HEK293 (cell line): Measurements from ENCODE around the gene TSPO.

Experiments
- CTCF ChIA-PET: fragments of 350-600 bp; formaldehyde crosslinking; extraction: SDS; loops from one replicate; lab custom pipeline; 2021; ENCODE audit warnings: antibody characterized with exemption; lab: Yijun Ruan, JAX
- POLR2A ChIA-PET: fragments of 300-600 bp; formaldehyde crosslinking; extraction: SDS; loops from one replicate; lab custom pipeline; 2020; ENCODE audit warnings: antibody characterized with exemption, inconsistent platforms; lab: Yijun Ruan, JAX
- H3K27ac ChIP-seq: fragments of 200-500 bp; sonication (Bioruptor generic); 2 replicates; pipeline ENCODE4 v1.5.1; 2014; ENCODE audit warnings: low read depth, low read length, control low read depth, inconsistent platforms; ENCODE audit errors: extremely low read depth
- H3K36me3 ChIP-seq, 2 experiments: fragments of 200-500 bp in 1 of 2; sonication (Bioruptor generic) in 1 of 2; 1 replicate in 1 of 2; 2 replicates in 1 of 2; pipeline ENCODE4 v1.5.1; 2014 to 2017; ENCODE audit warnings: inconsistent platforms in 2 of 2, low read length in 2 of 2; ENCODE audit not compliant: control insufficient read depth in 2 of 2, insufficient read depth in 1 of 2
- H3K4me1 ChIP-seq: fragments of 200-500 bp; sonication (Bioruptor generic); 2 replicates; pipeline ENCODE4 v1.5.1; 2014; ENCODE audit warnings: mild to moderate bottlenecking, low read length, inconsistent platforms; ENCODE audit not compliant: control insufficient read depth, insufficient read depth
- H3K4me3 ChIP-seq: 2 replicates; pipeline ENCODE4 v1.5.1; 2011; ENCODE audit warnings: low read depth, mild to moderate bottlenecking, control low read depth, low read length, moderate library complexity
- H3K9me3 ChIP-seq: fragments of 200-500 bp; sonication (Bioruptor generic); 2 replicates; pipeline ENCODE4 v1.5.1; 2014; ENCODE audit warnings: low read depth, low read length, inconsistent platforms; ENCODE audit not compliant: control insufficient read depth, insufficient read depth
- BCL11B ChIP-seq: fragments of 450-650 bp; formaldehyde crosslinking; IDR thresholded peaks from 2 replicates; pipeline ENCODE4 v1.5.1; 2016; ENCODE audit warnings: low read depth, missing biosample characterization, missing genetic modification characterization
- BCL6B ChIP-seq: fragments of 450-650 bp; formaldehyde crosslinking; IDR thresholded peaks from 2 replicates; pipeline ENCODE4 v1.5.1; 2017; ENCODE audit warnings: missing biosample characterization, missing genetic modification characterization
- SETDB1 ChIP-seq: IDR thresholded peaks from one replicate; pipeline ENCODE4 v1.6.1; 2017; ENCODE audit warnings: mild to moderate bottlenecking, low read length, moderate library complexity, mixed read lengths; ENCODE audit not compliant: insufficient read length
- TRIM28 ChIP-seq: IDR thresholded peaks from 2 replicates; pipeline ENCODE4 v1.6.1; 2011; ENCODE audit warnings: low read length, control low read depth, borderline replicate concordance
- YY1 ChIP-seq: fragments of 450-650 bp; formaldehyde crosslinking; IDR thresholded peaks from 2 replicates; pipeline ENCODE4 v1.5.1; 2018; ENCODE audit warnings: missing biosample characterization, missing genetic modification characterization
- ZBTB1 ChIP-seq: fragments of 450-650 bp; formaldehyde crosslinking; IDR thresholded peaks from 2 replicates; pipeline ENCODE4 v1.5.1; 2016; ENCODE audit warnings: missing biosample characterization, missing genetic modification characterization
- ZBTB17 ChIP-seq: fragments of 450-650 bp; formaldehyde crosslinking; IDR thresholded peaks from 2 replicates; pipeline ENCODE4 v1.5.1; 2016; ENCODE audit warnings: missing biosample characterization, missing genetic modification characterization
- ZBTB6 ChIP-seq: fragments of 450-650 bp; formaldehyde crosslinking; IDR thresholded peaks from 2 replicates; pipeline ENCODE4 v1.5.1; 2017; ENCODE audit warnings: missing biosample characterization, missing genetic modification characterization
- ZNF146 ChIP-seq: fragments of 450-650 bp; formaldehyde crosslinking; IDR thresholded peaks from 2 replicates; pipeline ENCODE4 v1.5.1; 2016; ENCODE audit warnings: missing biosample characterization, missing genetic modification characterization
- ZNF19 ChIP-seq: fragments of 450-650 bp; formaldehyde crosslinking; IDR thresholded peaks from 2 replicates; pipeline ENCODE4; 2016; ENCODE audit warnings: missing biosample characterization, missing genetic modification characterization, low read depth
- ZNF223 ChIP-seq: fragments of 450-650 bp; formaldehyde crosslinking; IDR thresholded peaks from 2 replicates; pipeline ENCODE4 v1.5.1; 2016; ENCODE audit warnings: missing biosample characterization, missing genetic modification characterization
- ZNF26 ChIP-seq: fragments of 450-650 bp; formaldehyde crosslinking; IDR thresholded peaks from 2 replicates; pipeline ENCODE4 v1.5.1; 2016; ENCODE audit warnings: missing biosample characterization, missing genetic modification characterization
- ZNF280D ChIP-seq: fragments of 450-650 bp; formaldehyde crosslinking; IDR thresholded peaks from 2 replicates; pipeline ENCODE4 v1.5.1; 2016; ENCODE audit warnings: missing biosample characterization, missing genetic modification characterization
- ZNF404 ChIP-seq: fragments of 450-650 bp; formaldehyde crosslinking; IDR thresholded peaks from 2 replicates; pipeline ENCODE4 v1.5.1; 2017; ENCODE audit warnings: missing biosample characterization, missing genetic modification characterization
- ZNF548 ChIP-seq: fragments of 450-650 bp; formaldehyde crosslinking; IDR thresholded peaks from 2 replicates; pipeline ENCODE4 v1.5.1; 2016; ENCODE audit warnings: missing biosample characterization, missing genetic modification characterization
- ZNF561 ChIP-seq: fragments of 450-650 bp; IDR thresholded peaks from 2 replicates; pipeline ENCODE4 v1.5.1; 2018; ENCODE audit warnings: missing biosample characterization, missing genetic modification characterization, borderline replicate concordance
- ZNF596 ChIP-seq: fragments of 450-650 bp; IDR thresholded peaks from 2 replicates; pipeline ENCODE4 v1.5.0; 2018; ENCODE audit warnings: missing biosample characterization, mild to moderate bottlenecking, missing genetic modification characterization, moderate library complexity
- ZNF654 ChIP-seq: fragments of 450-650 bp; formaldehyde crosslinking; IDR thresholded peaks from 2 replicates; pipeline ENCODE4 v1.5.1; 2016; ENCODE audit warnings: low read depth, missing biosample characterization, missing genetic modification characterization
- ZNF776 ChIP-seq: fragments of 450-650 bp; formaldehyde crosslinking; IDR thresholded peaks from 2 replicates; pipeline ENCODE4 v1.5.0; 2017; ENCODE audit warnings: missing biosample characterization, missing genetic modification characterization, borderline replicate concordance
- ZNF830 ChIP-seq: fragments of 450-650 bp; IDR thresholded peaks from 2 replicates; pipeline ENCODE4 v1.5.0; 2018; ENCODE audit warnings: missing biosample characterization, missing genetic modification characterization, low read depth, mild to moderate bottlenecking, moderate library complexity
- ZNF843 ChIP-seq: fragments of 450-650 bp; formaldehyde crosslinking; IDR thresholded peaks from 2 replicates; pipeline ENCODE4 v1.5.1; 2016; ENCODE audit warnings: missing biosample characterization, missing genetic modification characterization

The TSPO gene

GRCh38 chr22:43188829-43189545, 37.6 kb downstream of the TSPO start:
- H3K4me1 ChIP-seq = no peaks in the 10 kb centered on the region
- POLR2A ChIA-PET = no interaction called here
- no peaks in the 10 kb centered on the region for H3K9me3 ChIP-seq
- CTCF ChIA-PET = interaction anchor here (0.7 to 7.1 kb wide), 5 partner anchors 9 to 419 kb away, joined by 3 to 59 read pairs (median 4); no protein-coding TSS in a partner anchor
- H3K4me3 ChIP-seq = no peak overlapping the region
- TF ChIP-seq ZBTB17 (tag by site-specific recombination) (peak; percentile 41; the same call in 1 of the 2 replicates), ZNF596 (tag by site-specific recombination) (no peak), ZNF146 (no peak), BCL11B (no peak)
- peaks cover 0 to 13% of the 10 kb centered on the region in 2 experiments; a peak in 1 of 3 replicates for H3K36me3 ChIP-seq
- 0 out of 2 replicates have a peak overlapping the region, but pooled peaks have one; percentile 14 for H3K27ac ChIP-seq

GRCh38 chr22:43191831-43192230, 40.5 kb downstream of the TSPO start:
- H3K4me1 ChIP-seq = no peaks in the 10 kb centered on the region
- no peak overlapping the region for H3K27ac ChIP-seq
- no peaks in the 10 kb centered on the region for H3K9me3 ChIP-seq
- POLR2A ChIA-PET = no interaction called here
- no peak overlapping the region for H3K4me3 ChIP-seq
- CTCF ChIA-PET = interaction anchor here (0.7 to 7.1 kb wide), 2 partner anchors 22 to 38 kb away, joined by 4 to 59 read pairs; no protein-coding TSS in a partner anchor
- H3K36me3 ChIP-seq = no peaks in the 10 kb centered on the region
- TF ChIP-seq TRIM28 = no peak
- TF ChIP-seq ZNF561 (tag by site-specific recombination) = no peak
- no peak for TF ChIP-seq ZNF548 (tag by site-specific recombination)
- TF ChIP-seq ZNF223 (tag by site-specific recombination) = no peak
- no peak for TF ChIP-seq ZBTB6 (tag by site-specific recombination)
- TF ChIP-seq ZBTB1 (tag by site-specific recombination) = no peak
- no peak for TF ChIP-seq ZNF843
- no peak for TF ChIP-seq ZNF654 (tag by site-specific recombination)
- no peak for TF ChIP-seq ZNF404
- TF ChIP-seq YY1 (tag by site-specific recombination) = no peak
- TF ChIP-seq BCL6B (tag by site-specific recombination) = no peak
- no peak for TF ChIP-seq ZNF830
- no peak for TF ChIP-seq ZNF280D (tag by site-specific recombination)
- TF ChIP-seq ZNF146 = no peak
- TF ChIP-seq ZNF19 (tag by site-specific recombination) = no peak
- no peak for TF ChIP-seq ZNF26 (tag by site-specific recombination)
- no peak for TF ChIP-seq ZNF776
- TF ChIP-seq SETDB1 = no peak
